A673 (cell line): ENCODE results near the gene CORO6.

Experiments
- EZH2 ChIP-seq: fragments of 200-600 bp; sonication (generic); IDR thresholded peaks from 2 replicates; pipeline ENCODE4 v1.6.1; 2017; ENCODE audit warnings: borderline replicate concordance, low read depth, mild to moderate bottlenecking, mixed read lengths, antibody characterized with exemption, low read length; ENCODE audit not compliant: poor library complexity, severe bottlenecking
- TF ChIP-seq, protein P1 (sequence below): fragments of 300-800, 200-600 bp; sonication (generic); conservative IDR thresholded peaks from 2 replicates; pipeline ENCODE4 v1.5.1; 2017; ENCODE audit warnings: low read depth, mild to moderate bottlenecking, antibody characterized with exemption, low read length, moderate library complexity, mixed read lengths

DNA sequence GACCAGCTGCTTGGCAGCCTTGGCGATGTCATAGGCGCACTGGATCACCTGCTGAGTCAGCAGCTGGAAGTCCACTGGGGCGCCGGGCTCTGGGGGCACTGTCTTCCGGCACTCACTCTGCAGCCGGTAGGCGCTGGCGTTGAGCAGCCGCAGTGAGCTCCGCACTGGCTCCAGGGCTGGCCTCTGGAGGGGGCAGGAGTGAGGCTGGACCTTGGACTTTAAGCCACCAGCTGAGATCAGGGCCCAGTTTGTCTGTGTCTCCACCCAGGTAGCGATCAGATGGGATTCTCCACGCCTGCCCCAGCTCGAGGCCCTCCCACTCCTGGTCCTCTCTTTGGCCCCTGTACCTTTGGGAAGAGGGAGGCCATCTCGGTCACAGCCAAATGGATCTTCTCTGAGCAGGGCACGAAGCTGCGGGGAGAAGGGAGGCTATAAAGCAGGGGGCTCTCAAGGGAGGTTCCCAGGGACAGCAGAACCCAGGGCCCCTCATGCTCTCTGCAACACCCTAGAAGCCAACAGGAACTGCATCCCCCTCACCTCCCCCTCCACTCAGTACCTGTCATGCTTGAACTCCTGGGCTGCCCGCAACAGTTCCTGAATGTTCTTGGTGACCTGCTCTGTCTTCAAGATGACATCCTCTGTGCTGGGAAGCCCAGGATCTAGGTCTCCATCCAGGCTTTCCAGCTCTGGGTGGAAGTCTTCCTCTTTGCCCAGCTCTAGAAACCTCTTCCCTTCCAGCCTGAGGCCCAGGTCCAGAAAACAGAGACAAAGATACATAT lies 47.8 kb downstream of the CORO6 start:
- TF ChIP-seq, protein P1, sequence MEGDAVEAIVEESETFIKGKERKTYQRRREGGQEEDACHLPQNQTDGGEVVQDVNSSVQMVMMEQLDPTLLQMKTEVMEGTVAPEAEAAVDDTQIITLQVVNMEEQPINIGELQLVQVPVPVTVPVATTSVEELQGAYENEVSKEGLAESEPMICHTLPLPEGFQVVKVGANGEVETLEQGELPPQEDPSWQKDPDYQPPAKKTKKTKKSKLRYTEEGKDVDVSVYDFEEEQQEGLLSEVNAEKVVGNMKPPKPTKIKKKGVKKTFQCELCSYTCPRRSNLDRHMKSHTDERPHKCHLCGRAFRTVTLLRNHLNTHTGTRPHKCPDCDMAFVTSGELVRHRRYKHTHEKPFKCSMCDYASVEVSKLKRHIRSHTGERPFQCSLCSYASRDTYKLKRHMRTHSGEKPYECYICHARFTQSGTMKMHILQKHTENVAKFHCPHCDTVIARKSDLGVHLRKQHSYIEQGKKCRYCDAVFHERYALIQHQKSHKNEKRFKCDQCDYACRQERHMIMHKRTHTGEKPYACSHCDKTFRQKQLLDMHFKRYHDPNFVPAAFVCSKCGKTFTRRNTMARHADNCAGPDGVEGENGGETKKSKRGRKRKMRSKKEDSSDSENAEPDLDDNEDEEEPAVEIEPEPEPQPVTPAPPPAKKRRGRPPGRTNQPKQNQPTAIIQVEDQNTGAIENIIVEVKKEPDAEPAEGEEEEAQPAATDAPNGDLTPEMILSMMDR: no peak
- no peak for TF ChIP-seq EZH2
